Mucosa of descending colon (tissue), 3 donors: ENCODE results near the gene NKX1-1. TPM values are rescaled to one million over a fixed set of nuclear protein-coding genes. Genes with fewer than 3 reads are reported as not detected.

Experiments used
- ATAC-seq: fragments of 200-7000 bp; cut with Tn5 transposase; one replicate; pipeline ENCODE4 v1.9.1; 2020; ENCODE audit warnings: mild to moderate bottlenecking, moderate library complexity
- DNase-seq, 3 donors: peaks; one replicate each; pipeline ENCODE4 v3.0.0-alpha.2; 2020
- H3K36me3 ChIP-seq: fragments of 200-600 bp; one replicate; pipeline ENCODE4 v1.8.0; 2021; ENCODE audit warnings: low read depth, mild to moderate bottlenecking
- H3K4me1 ChIP-seq: fragments of 200-600 bp; one replicate; pipeline ENCODE4 v1.8.0; 2021; ENCODE audit warnings: low read depth, mild to moderate bottlenecking
- H3K4me3 ChIP-seq: fragments of 200-600 bp; one replicate; pipeline ENCODE4 v1.8.0; 2021; ENCODE audit warnings: mild to moderate bottlenecking
- H3K9me3 ChIP-seq: fragments of 200-600 bp; one replicate; pipeline ENCODE4 v1.8.0; 2021; ENCODE audit warnings: mild to moderate bottlenecking
- intact Hi-C, 2 donors: fragments of 100-400 bp; cut with DNase I in 1 of 2; cut with micrococcal nuclease in 1 of 2; formaldehyde crosslinking; loops; one replicate each; pipeline versions ENCODE4 v1.11.0 to v1.11.1; 2022; cut with DNase I, micrococcal nuclease
- total RNA-seq, 3 donors: library from RNA; stranded (reverse); fragmentation: NEBNext Ultra II Directional in 2 of 3; extraction: Animal tissue kit (Norgen Biotek cat#: 25700) in 2 of 3; gene quantifications; one replicate each; pipeline versions ENCODE4 v1.2.1 to v1.2.4, GENCODE V29; 2021 to 2023
- TF ChIP-seq, protein P1 (sequence below): fragments of 200-600 bp; IDR thresholded peaks from one replicate; pipeline ENCODE4 v1.8.0; 2022; ENCODE audit warnings: antibody characterized with exemption, mild to moderate bottlenecking
- donor health status: DM: no; HTN: no; CAD: no; lungs with moderate emphysema.
- donor health status: DM: no; HTN: no; CAD: no.
- donor health status: DM: no; HTN: yes; CAD: no.

Gene NKX1-1
- total RNA-seq, 3 donors from 2014 or later: not detected

DNA sequence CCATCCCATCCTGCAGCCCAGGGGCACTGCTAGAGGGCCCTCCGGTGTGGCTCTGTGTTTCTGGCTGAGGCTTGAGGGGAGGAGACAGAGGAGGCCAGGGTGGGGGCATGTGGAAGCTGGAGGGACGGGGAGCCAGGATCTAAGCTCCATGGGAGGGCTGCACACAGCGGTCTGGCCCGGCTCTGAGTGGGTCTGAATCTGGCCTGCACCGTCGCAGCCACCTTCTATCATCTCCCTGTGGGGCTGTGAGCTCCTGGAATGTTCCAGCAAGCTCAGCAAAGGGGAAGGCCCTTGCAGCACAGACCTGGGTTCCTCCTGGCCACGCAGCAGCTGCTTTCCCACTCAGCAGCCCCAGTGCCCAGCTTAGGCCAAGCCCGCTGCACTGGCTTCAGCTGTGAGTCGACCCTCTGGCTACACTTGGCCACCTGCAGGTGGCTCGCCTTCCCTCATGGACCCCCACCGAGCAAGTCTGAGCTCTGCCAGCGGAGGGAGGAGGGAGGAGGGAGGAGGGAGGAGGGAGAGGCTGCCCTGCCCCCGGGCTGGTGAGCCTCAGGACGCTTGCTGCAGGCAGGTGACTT is 5.3 kb downstream of the NKX1-1 start:
- TF ChIP-seq, protein P1, sequence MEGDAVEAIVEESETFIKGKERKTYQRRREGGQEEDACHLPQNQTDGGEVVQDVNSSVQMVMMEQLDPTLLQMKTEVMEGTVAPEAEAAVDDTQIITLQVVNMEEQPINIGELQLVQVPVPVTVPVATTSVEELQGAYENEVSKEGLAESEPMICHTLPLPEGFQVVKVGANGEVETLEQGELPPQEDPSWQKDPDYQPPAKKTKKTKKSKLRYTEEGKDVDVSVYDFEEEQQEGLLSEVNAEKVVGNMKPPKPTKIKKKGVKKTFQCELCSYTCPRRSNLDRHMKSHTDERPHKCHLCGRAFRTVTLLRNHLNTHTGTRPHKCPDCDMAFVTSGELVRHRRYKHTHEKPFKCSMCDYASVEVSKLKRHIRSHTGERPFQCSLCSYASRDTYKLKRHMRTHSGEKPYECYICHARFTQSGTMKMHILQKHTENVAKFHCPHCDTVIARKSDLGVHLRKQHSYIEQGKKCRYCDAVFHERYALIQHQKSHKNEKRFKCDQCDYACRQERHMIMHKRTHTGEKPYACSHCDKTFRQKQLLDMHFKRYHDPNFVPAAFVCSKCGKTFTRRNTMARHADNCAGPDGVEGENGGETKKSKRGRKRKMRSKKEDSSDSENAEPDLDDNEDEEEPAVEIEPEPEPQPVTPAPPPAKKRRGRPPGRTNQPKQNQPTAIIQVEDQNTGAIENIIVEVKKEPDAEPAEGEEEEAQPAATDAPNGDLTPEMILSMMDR: no peak
- Histone ChIP-seq H3K4me1 (no peaks in the 10 kb centered on the region), H3K4me3 (no peak overlapping the region), H3K36me3 (no peaks in the 10 kb centered on the region), H3K9me3 (peaks cover 11% of the 10 kb centered on the region)
- peak in 1 of 3 donors; percentile 10 for DNase-seq
- intact Hi-C loops: no loop called here
- no peak for ATAC-seq

DNA sequence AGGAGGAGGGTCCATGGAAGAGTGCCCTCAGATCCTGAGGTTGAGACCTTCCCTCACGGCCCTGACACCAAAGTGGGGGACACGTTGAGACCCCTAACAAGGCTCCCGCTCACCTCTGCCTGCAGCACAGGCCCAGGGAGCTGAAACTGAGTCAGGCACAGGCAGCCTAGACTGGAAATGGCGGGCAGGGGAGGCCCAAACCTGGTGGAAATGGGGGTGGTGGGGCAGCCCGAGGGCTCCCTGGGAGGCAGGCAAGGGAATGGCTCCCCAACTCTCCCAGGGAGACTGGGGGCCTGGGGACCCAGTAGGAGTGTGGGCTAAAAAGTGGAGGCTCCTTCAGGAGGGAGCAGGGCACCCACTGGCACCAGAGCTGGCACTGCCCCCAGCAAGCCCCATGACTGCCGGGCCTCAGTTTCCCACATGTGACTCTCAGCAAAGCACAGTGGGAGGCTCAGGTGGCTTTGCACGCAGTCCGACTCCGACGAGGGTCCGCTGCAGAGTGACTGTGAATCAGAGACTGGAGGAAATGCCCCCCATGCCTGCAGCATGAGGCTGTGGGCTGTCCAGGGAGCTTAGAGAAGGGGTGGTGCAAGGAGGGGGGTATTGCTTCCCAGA is 5.9 kb downstream of the NKX1-1 start:
- Histone ChIP-seq H3K4me3 (no peak overlapping the region), H3K9me3 (peaks cover 11% of the 10 kb centered on the region), H3K4me1 (no peaks in the 10 kb centered on the region), H3K36me3 (no peaks in the 10 kb centered on the region)
- TF ChIP-seq, protein P1: no peak
- DNase-seq (peak in 2 of 3 donors; percentile 11 to 29), ATAC-seq (no peak)
- intact Hi-C loops: no loop called here

DNA sequence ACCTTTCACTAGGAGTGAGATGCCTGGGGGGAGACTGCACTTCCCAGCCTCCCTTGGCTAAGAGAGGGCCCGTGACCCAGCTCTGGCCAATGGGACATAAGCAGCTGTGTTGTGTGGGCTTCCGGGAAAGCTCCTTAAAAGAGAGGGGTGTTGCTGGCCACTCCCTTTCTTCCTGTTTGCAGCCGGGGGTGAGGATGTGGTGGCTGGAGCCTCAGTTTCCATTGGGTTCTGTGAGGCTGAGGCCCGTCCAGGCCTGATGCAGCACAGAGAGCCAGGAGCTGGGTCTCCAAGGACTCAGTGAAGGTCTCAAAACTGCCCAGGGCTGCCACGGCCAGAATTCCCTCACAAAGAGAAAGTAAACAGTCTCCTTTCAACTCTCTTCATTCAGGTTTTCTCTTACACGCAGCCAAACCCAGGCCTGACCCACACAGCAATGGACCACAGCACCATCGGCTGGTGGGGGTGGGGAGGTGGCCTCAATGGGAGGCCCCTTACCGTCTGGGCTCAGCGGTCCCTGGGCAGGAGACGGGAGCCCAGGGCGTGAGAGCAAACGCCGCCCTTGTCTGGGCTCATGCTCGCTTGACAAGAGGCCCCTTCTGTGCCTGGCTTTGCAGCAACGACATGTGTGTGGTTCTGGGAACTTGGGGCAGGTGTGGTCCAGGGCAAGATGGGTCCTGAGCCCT is 6.6 kb downstream of the NKX1-1 start:
- TF ChIP-seq, protein P1: no peak
- H3K36me3 ChIP-seq: no peaks in the 10 kb centered on the region
- intact Hi-C loops: no loop called here
- ATAC-seq: no peak
- peak in 1 of 3 donors; percentile 7 for DNase-seq
- H3K9me3 ChIP-seq: peaks cover 11% of the 10 kb centered on the region
- no peak overlapping the region for H3K4me3 ChIP-seq
- no peaks in the 10 kb centered on the region for H3K4me1 ChIP-seq

DNA sequence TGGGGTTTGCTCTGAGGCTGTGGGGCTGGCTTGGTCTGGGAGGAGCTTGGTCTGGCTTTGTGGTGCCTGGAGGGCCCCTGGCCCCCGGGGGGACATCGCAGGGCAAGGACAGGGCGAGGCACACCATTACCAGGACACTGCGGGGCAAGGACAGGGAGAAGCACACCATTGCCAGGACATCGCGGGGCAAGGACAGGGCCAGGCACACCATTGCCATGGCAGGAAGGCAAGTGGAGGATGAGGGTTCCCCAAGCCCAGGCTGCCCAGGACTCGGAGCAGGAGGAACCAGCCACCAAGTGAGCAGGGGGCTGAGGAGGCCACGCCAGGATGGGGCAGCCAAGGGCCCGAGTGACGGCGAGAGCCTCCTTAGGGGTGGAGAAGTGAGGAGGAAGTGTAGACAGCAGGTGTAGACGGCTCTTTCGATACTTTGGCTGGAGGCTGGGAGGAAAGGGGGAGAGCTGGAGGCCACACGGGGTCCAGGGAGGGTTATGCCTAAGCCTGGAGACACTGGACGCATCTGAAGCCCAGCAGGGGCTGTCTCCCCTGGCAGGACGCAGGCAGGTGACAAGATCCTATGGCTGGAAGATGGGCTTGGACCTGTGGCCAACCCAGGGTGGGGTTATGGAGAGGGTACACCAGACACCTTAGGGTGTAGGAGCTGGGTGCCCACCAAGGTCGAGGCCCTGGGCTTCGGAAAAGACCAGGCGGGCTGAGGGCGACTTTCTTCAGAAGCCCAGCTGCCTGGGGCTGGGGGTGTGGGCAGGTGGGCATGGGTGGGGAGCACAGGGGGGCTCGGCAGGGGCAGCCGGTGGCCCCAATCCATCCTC is 7.3 kb downstream of the NKX1-1 start:
- no peak for ATAC-seq
- Histone ChIP-seq H3K36me3 (no peaks in the 10 kb centered on the region), H3K9me3 (peaks cover 11% of the 10 kb centered on the region), H3K4me1 (no peaks in the 10 kb centered on the region), H3K4me3 (no peak overlapping the region)
- peak in 2 of 3 donors; percentile 10 to 37 for DNase-seq
- intact Hi-C loops: no loop called here
- TF ChIP-seq, protein P1: no peak

DNA sequence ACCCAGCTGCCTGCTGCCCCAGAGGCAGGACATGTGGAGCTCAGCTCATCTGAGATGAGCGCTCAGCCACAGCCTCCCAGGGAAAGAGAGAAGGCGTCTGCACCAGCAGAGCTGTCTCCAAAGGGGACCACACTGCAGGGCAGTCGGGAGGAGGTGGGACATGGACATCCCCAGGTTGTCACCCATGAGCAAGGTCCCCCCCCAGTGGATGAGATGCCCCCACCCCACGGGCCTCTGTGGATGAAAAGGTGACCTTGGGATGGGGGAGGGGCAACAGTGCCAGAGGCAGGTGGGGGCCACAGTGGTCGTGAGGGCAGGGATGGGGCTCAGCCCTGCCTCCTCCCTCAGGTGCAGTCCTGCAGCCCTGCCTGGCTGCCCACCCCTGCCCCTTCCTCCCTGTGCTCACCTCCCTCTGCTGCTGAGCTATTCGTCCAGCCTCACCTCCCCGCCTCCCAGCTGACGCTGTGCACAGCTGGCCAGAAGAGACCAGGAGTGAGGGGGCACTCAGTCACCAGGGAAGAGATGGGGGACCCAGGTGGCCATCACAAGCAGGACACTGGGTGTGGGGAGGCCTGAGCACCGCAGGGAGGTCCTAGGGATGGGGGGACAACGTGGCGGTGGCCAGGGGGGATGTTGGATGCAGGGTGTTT is 9.3 kb downstream of the NKX1-1 start:
- no peak for ATAC-seq
- Histone ChIP-seq H3K4me1 (no peaks in the 10 kb centered on the region), H3K4me3 (no peak overlapping the region), H3K9me3 (peaks cover 11% of the 10 kb centered on the region), H3K36me3 (no peaks in the 10 kb centered on the region)
- DNase-seq: peak in 2 of 3 donors; percentile 5 to 26
- TF ChIP-seq, protein P1: no peak
- intact Hi-C loops: no loop called here
